Left ventricle myocardium superior (tissue), 1 donor: ENCODE results near the gene KLF13. TPM values are rescaled to one million over a fixed set of nuclear protein-coding genes. Genes with fewer than 3 reads are reported as not detected.
A peak's percentile ranks its signal among the peaks of the same experiment; 100 is the strongest.

ENCODE experiments used
- ATAC-seq: fragments of 200-7000 bp; cut with Tn5 transposase; one replicate; pipeline ENCODE4 v1.9.1; 2020; ENCODE audit warnings: mild to moderate bottlenecking, moderate library complexity
- DNase-seq: peaks from one replicate; pipeline ENCODE4 v3.0.0-alpha.2; 2020
- intact Hi-C: fragments of 100-400 bp; cut with micrococcal nuclease; formaldehyde crosslinking; loops from one replicate; pipeline ENCODE4 v1.11.0; 2022
- total RNA-seq: library from RNA; stranded (reverse); fragmentation: NEBNext Ultra II Directional; extraction: Animal tissue kit (Norgen Biotek cat#: 25700); gene quantifications from one replicate; pipeline ENCODE4 v1.2.1, GENCODE V29; 2021
- donor health status: DM: no; HTN: yes; CAD: no; lungs with severe emphysema.

The KLF13 gene
- total RNA-seq, 1 donor from 2014 or later, result 85.3 TPM

- ATAC-seq (no peak), DNase-seq (no peak)
- intact Hi-C loops, result no loop called here
Observed at GRCh38 chr15:31340592-31340991, 14.0 kb downstream of the KLF13 start.

- intact Hi-C loops, result no loop called here
- ATAC-seq (no peak), DNase-seq (no peak)
Observed at GRCh38 chr15:31341071-31341470, 14.4 kb downstream of the KLF13 start.

DNA sequence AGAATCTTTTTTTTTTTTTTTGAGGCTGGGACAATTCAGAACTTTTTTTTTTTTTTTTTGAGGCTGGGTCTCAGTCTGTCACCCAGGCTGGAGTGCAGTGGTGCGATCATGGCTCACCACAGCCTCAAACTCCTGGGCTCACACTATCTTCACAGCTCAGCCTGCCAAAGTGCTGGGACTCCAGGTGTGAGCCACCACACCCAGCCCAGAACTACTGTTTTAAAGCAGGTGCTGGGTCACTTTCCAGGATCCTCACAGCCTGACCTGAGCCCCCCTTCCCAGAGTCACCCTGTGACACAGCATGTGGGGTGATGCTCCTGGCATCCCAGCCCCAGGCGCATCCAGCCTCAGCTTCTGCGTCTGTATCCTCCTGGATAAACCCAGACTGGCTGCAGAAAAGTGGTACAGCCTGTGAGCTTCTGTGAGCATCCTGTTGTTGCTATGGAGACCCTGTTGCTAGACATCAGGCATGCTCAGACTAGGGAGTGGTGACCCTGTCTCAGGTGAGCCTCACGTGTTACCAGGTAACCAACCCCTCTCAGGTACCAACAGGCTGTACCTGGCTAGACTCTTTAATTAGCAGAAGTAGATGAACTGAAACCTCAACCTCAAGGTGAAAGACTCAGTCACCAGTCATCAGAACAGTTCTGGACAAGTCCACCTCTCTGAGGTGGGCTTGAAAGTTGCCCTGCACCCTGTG, 15.0 kb downstream of the KLF13 start:
- intact Hi-C loops, result no loop called here
- DNase-seq (no peak), ATAC-seq (no peak)

GRCh38 chr15:31342381-31342780, 15.7 kb downstream of the KLF13 start:
- intact Hi-C loops, result no loop called here
- DNase-seq, result no peak

GRCh38 chr15:31342781-31343626, 16.4 kb downstream of the KLF13 start:
- intact Hi-C loops, result no loop called here
- ATAC-seq, result no peak
- DNase-seq, result no peak

More at GRCh38 chr15:31342381-31342780, 15.7 kb downstream of the KLF13 start:
- ATAC-seq, result no peak

- DNase-seq, result no peak
- ATAC-seq, result no peak
- intact Hi-C loops, result no loop called here
Observed at GRCh38 chr15:31343831-31344230, 17.2 kb downstream of the KLF13 start.

GRCh38 chr15:31344266-31344665, 17.6 kb downstream of the KLF13 start:
- DNase-seq, result no peak
- intact Hi-C loops, result no loop called here

GRCh38 chr15:31344823-31345605, 18.4 kb downstream of the KLF13 start:
- ATAC-seq (peak; percentile 64), DNase-seq (peak; percentile 76)
- intact Hi-C loops, result no loop called here

More at GRCh38 chr15:31344266-31344665, 17.6 kb downstream of the KLF13 start:
- ATAC-seq, result peak; percentile 44

GRCh38 chr15:31345606-31346366, 19.2 kb downstream of the KLF13 start:
- ATAC-seq (peak; percentile 2), DNase-seq (no peak)
- intact Hi-C loops, result no loop called here

DNA sequence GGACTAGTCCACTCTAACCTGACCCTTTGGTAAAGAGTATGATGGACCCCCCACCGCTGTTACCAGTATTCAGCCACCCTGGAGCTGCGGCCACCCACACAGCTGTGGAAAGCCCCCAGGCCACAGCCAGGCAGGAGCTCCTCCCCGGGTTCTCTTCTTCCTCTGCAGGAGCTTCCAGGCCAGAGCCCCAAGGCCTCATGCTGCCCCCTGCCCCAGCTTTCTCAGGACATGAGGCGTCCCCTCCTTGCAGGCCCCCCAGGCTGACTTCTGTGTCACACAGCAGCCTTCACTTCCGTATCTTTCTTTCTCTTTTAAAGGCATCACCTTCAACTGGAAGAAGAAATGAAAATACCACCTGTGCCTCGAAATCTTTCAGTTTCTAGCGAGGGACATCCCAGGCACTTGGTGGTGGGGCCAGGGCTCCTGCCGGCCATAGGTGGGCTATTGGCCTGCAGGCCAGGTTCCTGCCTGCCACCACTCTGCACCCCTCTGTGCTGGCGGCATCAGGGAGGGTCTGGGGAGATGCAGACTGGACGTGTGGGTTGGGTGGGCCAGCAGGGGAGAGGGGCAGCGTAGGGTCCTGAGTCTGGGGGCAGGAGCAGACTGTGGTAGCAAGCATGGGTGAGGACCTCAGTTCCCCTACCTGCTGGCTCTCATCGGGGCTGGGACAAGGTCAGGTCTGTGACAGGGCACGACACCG, 19.9 kb downstream of the KLF13 start:
- no peak for DNase-seq
- intact Hi-C loops, result no loop called here
- no peak for ATAC-seq

DNA sequence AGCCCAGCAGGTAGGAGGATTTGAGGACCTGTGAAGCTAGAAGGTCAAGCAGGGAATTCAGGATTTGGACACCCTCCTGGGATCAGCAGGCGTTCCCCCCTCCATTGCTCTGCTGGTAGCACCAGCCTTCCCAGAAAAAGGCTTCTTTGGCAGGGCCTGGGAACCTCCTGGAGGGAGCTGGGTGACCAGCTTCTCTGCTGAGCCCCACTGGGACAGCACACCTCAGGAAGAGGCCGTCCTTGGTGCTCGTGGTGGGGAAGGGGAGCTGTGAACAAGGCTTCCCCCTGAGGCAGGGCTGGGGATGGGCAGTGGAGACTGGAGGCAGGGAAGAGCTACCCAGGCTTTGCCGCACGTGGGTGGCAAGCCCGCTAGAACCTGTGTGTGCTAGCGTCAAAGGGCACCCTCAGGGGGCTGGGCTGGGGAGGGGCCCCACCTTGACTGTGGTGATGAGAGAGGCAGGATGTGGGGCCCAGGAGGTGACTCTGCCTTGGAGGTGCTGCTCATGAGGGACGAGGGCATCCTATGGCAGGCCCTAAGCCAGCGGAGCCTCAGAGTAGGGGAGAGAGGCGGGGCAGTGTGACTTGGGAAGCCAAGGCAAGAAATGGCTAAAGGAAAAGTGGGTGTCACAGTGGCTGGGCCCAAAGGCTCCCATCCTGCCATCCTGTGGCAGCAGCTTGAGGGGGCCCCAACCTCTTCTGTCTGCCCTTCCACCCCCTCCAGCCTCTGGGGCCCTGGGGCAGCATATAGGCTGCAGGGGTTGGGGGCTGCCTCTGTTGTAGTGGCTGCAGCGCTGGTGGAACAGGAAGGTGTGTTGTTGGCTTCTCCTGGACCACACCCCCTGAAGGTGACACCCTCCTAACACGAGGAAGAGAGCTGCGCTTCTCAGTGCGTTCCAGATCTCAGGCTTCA, 20.7 kb downstream of the KLF13 start:
- intact Hi-C loops, result no loop called here
- DNase-seq (no peak), ATAC-seq (no peak)

- intact Hi-C loops, result no loop called here
- DNase-seq (no peak), ATAC-seq (no peak)
Observed at GRCh38 chr15:31347981-31348803, 21.6 kb downstream of the KLF13 start.

GRCh38 chr15:31349233-31350141, 22.9 kb downstream of the KLF13 start:
- no peak for DNase-seq
- intact Hi-C loops, result no loop called here
- no peak for ATAC-seq

DNA sequence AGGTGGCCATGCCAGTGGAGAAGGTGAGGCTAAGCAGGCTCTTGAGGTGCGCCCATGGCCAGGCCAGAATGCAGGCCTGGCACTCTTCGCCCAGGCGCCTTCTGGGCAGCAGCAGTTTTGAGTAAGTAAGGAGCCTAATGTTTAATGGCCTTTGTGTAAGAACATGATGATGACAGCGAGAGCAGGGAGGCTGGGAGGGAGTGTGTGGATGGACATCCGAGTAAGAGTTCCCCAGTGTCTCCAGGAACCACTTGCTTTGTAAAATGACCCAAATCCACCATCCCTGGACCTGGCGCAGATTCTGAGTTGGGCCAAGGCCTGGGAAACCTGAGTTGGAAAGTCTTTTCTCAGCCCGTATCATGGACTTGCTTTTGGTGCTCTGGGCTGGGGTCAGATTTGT, 24.1 kb downstream of the KLF13 start:
- DNase-seq, result no peak
- no peak for ATAC-seq
- intact Hi-C loops, result no loop called here

DNA sequence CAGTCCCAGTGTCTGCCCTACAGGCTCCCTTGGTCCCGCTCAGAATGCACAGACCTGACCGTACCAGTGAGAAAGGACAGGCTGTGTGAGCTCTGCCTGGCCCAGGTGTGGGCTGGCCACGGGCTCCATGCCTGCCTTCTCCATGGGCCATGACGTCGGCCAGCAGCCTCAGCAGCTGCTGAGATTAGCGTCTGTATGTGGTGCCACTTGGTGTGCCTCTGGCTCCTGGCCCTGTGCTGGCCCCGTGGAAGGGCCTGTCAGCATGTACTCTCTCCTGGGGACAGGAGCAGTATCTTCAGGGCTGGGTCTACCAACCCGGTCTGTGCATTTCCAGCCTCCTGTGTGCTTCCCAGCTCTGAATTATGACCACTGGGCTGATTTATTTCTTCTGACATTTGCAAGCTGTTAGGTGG, 25.7 kb downstream of the KLF13 start:
- DNase-seq (peak; percentile 91), ATAC-seq (peak; percentile 79)
- intact Hi-C loops, result no loop called here
